ENCODE measurements around the gene NUCB1.

DNA sequence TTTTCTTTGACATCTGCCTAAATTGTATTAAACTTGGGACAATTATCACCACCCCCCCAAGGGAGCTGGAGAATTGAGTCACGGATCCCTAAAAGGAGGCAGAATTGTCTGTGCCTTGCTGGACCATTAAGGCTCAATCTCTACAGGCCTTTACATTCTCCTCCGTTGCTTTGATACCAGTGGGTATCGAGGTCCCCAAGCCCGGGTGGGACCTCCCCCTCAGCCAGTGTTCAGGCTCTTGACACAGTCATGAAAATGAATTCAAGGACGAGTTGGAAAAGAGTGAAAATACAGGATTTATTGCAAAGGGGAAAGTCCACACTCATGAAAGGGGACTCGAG is 22.3 kb upstream of the NUCB1 start:
- TF ChIP-seq, protein P1, sequence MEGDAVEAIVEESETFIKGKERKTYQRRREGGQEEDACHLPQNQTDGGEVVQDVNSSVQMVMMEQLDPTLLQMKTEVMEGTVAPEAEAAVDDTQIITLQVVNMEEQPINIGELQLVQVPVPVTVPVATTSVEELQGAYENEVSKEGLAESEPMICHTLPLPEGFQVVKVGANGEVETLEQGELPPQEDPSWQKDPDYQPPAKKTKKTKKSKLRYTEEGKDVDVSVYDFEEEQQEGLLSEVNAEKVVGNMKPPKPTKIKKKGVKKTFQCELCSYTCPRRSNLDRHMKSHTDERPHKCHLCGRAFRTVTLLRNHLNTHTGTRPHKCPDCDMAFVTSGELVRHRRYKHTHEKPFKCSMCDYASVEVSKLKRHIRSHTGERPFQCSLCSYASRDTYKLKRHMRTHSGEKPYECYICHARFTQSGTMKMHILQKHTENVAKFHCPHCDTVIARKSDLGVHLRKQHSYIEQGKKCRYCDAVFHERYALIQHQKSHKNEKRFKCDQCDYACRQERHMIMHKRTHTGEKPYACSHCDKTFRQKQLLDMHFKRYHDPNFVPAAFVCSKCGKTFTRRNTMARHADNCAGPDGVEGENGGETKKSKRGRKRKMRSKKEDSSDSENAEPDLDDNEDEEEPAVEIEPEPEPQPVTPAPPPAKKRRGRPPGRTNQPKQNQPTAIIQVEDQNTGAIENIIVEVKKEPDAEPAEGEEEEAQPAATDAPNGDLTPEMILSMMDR (IDR thresholded peaks at IDR 0.05; ENCODE audit: insufficient read depth, low read length, poor library complexity, severe bottlenecking): no peak
- no peak for TF ChIP-seq EZH2phosphoT487 (conservative IDR thresholded peaks at IDR 0.05; ENCODE audit: low read length)
